SKM-1 treated with dmso at 0.1 percent for 144 hours (cell line): ENCODE data around the gene PLEKHG4B.
"Not testable (repeated sequence)": the region's sequence is repeated elsewhere in the genome, so short reads cannot be mapped to it uniquely, and the experiment has no call there.

ENCODE experiments used
- DNase-seq: peaks from one replicate; lab custom pipeline; 2025; ENCODE audit not compliant: unreplicated experiment; lab: John Stamatoyannopoulos, UW

The PLEKHG4B gene

GRCh38 chr5:219991-220390 lies 128.0 kb downstream of the PLEKHG4B start:
- DNase-seq, result no peak

DNA sequence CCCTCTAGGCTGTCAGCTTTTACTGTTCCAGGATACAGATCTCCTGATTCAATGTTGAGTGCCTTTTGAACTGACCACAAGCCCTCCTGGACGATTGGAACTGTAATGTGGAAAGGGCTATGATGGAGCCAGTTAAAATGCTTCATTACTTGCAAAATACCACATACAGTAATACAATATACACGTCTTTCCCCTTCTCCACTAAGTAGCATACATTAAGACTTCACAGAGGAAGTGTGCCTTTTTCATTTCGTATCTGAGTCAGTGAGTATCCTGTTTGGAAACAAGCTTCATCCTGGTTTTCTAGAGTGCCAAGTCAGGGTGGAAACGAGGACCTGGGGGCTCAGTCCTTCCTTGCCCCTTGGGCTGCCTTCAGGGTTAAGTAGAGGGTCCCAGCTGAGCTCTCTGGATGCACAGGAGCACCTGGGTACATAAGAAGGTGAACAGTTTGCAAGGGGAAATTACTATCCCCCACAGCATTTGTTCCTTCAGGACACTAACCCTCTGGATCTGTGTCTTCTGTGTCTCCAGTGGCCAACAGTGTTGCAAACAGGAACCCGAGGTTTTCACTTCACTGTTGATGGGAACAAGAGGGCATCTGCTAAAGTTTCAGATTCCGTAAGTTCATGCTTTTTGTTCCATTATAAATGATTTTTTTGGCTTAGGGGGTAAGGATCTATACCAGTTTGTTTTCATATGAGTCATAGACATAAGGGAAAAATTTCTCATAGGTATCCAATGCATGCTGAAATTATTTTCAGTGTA lies 131.2 kb downstream of the PLEKHG4B start:
- not testable (repeated sequence) for DNase-seq

- DNase-seq, result no peak
Measured at GRCh38 chr5:223791-224190, 131.8 kb downstream of the PLEKHG4B start.

GRCh38 chr5:225334-225733 lies 133.4 kb downstream of the PLEKHG4B start:
- no peak for DNase-seq

DNA sequence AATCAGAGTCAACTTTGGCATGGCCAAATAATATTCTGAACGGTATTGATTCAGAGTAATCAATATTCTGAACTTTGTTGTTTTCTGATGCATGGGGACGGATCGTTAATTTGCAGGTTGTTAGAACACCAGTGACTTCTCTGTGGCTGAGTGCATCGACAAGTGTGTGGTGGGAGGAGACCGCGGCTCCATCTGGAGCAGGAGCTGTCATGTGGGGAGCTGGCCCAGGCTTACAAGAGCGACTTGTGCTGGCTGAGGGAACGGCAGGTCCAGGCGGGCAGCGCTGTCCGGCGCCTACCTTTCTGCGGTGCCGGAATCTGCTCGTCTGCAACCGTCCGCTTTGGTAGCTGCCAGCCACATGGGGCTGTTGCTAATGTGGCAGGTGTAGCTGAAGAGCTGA lies 135.4 kb downstream of the PLEKHG4B start:
- not testable (repeated sequence) for DNase-seq

DNA sequence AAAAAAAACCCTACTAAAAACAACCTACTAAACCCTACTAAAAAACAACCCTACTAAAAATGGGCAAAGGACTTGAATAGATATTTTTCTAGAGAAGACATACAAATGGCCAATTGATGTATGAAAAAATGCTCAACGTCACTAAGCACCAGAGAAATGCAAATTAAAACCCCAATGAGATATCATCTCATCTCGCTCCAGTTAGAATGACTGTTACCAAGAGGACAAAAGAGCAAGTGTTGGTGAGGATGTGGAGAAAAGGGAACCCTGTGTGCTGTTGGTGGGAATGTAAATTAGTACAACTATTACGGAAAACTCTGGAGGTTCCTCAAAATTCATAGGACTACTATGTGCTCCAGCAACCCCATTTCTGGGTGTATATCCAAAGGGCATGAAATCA lies 136.9 kb downstream of the PLEKHG4B start:
- no peak for DNase-seq

DNA sequence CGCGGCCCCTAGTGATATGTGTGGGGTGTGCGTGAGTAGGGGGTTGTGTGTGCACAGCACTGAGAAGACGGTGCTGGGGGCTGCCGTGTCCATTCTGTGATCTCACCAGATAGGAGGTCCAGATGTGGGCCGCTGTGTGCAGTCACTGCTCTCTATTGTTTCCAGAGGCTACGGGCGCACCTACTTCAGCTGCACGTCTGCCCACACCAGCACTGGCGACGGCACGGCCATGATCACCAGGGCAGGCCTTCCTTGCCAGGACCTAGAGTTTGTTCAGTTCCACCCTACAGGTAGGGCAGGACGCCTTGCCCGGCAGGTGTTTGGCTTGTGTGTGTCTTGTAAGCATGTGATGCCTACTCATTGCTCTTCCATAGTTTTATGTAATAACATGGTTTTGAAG lies 138.7 kb downstream of the PLEKHG4B start:
- DNase-seq, result no peak

GRCh38 chr5:231661-232060 lies 139.7 kb downstream of the PLEKHG4B start:
- DNase-seq, result no peak

GRCh38 chr5:233426-233825 lies 141.5 kb downstream of the PLEKHG4B start:
- not testable (repeated sequence) for DNase-seq

DNA sequence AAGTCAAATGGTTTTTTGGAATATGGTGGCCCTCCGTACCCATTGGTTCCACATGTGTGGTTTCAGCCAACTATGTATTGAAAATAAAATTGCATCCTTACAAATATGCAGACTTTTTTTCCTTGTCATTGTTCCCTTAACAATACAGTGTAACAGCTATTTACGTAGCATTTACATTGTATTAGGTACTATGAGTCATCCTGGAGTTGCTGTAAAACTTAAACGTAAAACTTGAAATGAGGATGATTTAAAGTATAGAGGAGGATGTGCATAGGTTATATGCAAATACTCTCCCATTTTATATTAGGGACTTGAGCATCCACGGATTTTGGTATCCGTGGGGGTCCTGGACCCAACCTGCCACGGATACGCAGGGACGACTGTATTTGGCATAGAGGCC lies 142.5 kb downstream of the PLEKHG4B start:
- no peak for DNase-seq

DNA sequence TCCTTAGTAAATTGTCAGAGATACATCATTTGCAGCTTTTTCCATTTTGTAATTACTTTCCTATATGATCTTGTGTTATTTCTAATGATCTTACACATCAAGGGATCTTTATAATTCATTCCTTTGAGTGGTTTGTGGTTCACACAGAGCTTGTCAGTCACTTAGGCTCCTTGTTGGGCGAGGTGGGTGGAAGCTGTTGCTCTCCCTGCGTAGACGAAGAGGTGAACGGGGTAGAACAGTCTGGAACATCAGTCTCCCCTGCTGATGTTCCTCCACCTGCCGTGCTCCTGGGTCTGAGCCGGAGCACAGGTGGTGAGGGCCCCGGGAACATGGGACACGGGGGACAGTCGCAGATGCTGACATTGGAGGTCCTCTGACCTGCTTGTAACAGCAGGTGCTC lies 143.6 kb downstream of the PLEKHG4B start:
- DNase-seq, result not testable (repeated sequence)

GRCh38 chr5:237931-238330 lies 146.0 kb downstream of the PLEKHG4B start:
- not testable (repeated sequence) for DNase-seq
